ENCODE results near the gene RNF19B.

Gene RNF19B

DNA sequence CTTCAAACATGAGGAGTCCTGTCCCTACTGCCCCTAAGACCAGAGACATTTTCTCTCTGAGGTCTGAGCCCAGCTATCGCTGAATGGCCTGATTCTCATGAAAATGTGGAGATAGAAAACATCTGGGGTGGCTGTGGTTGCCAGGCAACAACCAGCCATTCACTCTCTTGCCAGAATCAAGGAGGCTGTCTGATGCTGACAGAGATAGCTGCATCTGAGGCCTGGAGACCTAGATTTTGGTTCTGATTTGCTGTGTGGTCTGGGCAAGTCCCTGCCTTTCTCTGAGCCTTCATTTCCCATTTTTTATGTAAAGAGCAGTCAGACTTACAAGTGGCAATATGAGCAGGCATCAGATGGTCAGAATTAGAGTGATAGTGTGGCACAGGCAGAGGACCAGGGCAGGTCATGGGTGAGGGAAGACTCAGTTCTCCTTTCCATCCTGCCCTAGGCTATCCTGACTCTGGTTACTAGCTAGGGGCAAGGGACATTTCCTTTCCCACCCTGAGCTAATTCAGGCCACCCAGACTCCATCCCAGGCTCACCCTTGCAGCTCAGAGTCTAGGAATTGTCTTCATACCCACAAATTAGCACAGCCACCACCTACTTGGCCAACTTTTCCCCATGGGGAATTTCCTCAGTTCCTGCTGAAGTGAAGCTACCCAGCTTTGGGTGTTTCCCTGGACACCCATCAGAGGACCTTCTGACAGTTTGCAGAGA, 20.0 kb upstream of the RNF19B start:
- H3K4me3 ChIP-seq (ENCODE audit: low read length), result peak overlapping the region; percentile 40; the same call in 1 of the 2 replicates
- peak overlapping the region; percentile 64 for H3K9ac ChIP-seq (ENCODE audit: low read length)
- peak overlapping the region; percentile 59 for H3K4me2 ChIP-seq (ENCODE audit: low read length)
- H4K20me1 ChIP-seq (ENCODE audit: insufficient read depth, low read length), result no peaks in the 10 kb centered on the region
- TF ChIP-seq EZH2phosphoT487 (IDR thresholded peaks at IDR 0.05; ENCODE audit: low read depth), result no peak
- TF ChIP-seq, protein P1, sequence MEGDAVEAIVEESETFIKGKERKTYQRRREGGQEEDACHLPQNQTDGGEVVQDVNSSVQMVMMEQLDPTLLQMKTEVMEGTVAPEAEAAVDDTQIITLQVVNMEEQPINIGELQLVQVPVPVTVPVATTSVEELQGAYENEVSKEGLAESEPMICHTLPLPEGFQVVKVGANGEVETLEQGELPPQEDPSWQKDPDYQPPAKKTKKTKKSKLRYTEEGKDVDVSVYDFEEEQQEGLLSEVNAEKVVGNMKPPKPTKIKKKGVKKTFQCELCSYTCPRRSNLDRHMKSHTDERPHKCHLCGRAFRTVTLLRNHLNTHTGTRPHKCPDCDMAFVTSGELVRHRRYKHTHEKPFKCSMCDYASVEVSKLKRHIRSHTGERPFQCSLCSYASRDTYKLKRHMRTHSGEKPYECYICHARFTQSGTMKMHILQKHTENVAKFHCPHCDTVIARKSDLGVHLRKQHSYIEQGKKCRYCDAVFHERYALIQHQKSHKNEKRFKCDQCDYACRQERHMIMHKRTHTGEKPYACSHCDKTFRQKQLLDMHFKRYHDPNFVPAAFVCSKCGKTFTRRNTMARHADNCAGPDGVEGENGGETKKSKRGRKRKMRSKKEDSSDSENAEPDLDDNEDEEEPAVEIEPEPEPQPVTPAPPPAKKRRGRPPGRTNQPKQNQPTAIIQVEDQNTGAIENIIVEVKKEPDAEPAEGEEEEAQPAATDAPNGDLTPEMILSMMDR (IDR thresholded peaks at IDR 0.05; ENCODE audit: low read depth, low read length), result no peak
- peaks cover 75% of the 10 kb centered on the region for H3K4me1 ChIP-seq (ENCODE audit: low read length)
- no peaks in the 10 kb centered on the region for H3K9me3 ChIP-seq (ENCODE audit: insufficient read depth, low read length)
- no peaks in the 10 kb centered on the region for H3K79me2 ChIP-seq (ENCODE audit: low read length)
- H3K27ac ChIP-seq (ENCODE audit: low read length), result peak overlapping the region; percentile 97
- H3K36me3 ChIP-seq (replicated peaks; ENCODE audit: low read depth, low read length), result no peaks in the 10 kb centered on the region
- H2AFZ ChIP-seq (ENCODE audit: low read depth, low read length), result 0 out of 2 replicates have a peak overlapping the region, but pooled peaks have one; percentile 36
- no peaks in the 10 kb centered on the region for H3K27me3 ChIP-seq (ENCODE audit: low read depth, low read length)

DNA sequence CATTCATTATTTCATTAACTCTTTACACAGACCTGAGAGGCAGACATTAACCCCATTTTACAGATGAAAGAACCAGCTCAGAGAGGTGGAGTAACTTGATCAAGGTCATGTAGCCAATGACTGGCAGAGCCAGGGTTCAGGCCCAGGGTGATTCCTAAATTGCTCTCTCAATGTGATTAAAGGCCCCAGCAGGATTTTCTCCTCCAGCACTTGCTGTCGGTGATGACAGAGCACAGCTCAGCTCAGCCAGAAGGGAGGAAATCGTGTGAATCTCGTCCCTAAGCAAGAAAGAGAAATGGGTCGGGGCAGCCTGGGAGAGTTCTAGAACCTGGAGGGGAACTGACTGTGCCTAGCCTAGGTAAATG, 19.5 kb upstream of the RNF19B start:
- Histone ChIP-seq H3K4me3 (ENCODE audit: low read length) (0 out of 2 replicates have a peak overlapping the region, but pooled peaks have one; percentile 12), H3K27me3 (ENCODE audit: low read depth, low read length) (no peaks in the 10 kb centered on the region), H4K20me1 (ENCODE audit: insufficient read depth, low read length) (no peaks in the 10 kb centered on the region), H2AFZ (ENCODE audit: low read depth, low read length) (0 out of 2 replicates have a peak overlapping the region, but pooled peaks have one; percentile 36), H3K9me3 (ENCODE audit: insufficient read depth, low read length) (no peaks in the 10 kb centered on the region), H3K4me1 (ENCODE audit: low read length) (peaks cover 76% of the 10 kb centered on the region), H3K79me2 (ENCODE audit: low read length) (no peaks in the 10 kb centered on the region), H3K9ac (ENCODE audit: low read length) (peak overlapping the region; percentile 63), H3K27ac (ENCODE audit: low read length) (peak overlapping the region; percentile 97), H3K4me2 (ENCODE audit: low read length) (peak overlapping the region; percentile 59), H3K36me3 (replicated peaks; ENCODE audit: low read depth, low read length) (no peaks in the 10 kb centered on the region)
- TF ChIP-seq, protein P1 (IDR thresholded peaks at IDR 0.05; ENCODE audit: low read depth, low read length), result no peak

DNA sequence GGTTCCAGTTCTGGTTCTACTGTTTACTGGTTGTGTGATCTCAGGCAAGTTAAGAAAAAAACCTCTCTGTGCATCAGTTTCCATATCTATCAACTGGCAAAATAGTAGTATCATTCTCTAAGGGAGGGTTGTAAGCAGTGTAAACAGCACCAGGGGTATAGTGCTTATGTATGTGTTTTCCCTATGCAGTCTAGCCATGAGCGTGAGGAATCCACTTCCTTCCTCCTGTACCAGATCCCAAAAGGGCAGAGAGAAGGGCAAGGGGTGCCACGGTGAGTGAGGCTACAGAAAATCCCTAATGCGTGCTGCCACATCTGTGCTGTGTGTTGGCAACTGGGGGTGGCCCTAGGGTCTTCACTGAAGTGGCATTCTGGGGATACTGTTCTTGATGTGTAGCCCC, 18.4 kb upstream of the RNF19B start:
- Histone ChIP-seq H3K36me3 (replicated peaks; ENCODE audit: low read depth, low read length) (no peaks in the 10 kb centered on the region), H2AFZ (ENCODE audit: low read depth, low read length) (no peak overlapping the region), H3K27ac (ENCODE audit: low read length) (peak overlapping the region; percentile 97), H3K4me3 (ENCODE audit: low read length) (no peak overlapping the region), H3K27me3 (ENCODE audit: low read depth, low read length) (no peaks in the 10 kb centered on the region), H3K4me2 (ENCODE audit: low read length) (no peak overlapping the region), H3K9ac (ENCODE audit: low read length) (no peak overlapping the region), H4K20me1 (ENCODE audit: insufficient read depth, low read length) (no peaks in the 10 kb centered on the region), H3K79me2 (ENCODE audit: low read length) (no peaks in the 10 kb centered on the region), H3K9me3 (ENCODE audit: insufficient read depth, low read length) (no peaks in the 10 kb centered on the region), H3K4me1 (ENCODE audit: low read length) (peaks cover 76% of the 10 kb centered on the region)
- TF ChIP-seq EZH2phosphoT487 (IDR thresholded peaks at IDR 0.05; ENCODE audit: low read depth), result no peak
- TF ChIP-seq, protein P1 (IDR thresholded peaks at IDR 0.05; ENCODE audit: low read depth, low read length), result no peak

DNA sequence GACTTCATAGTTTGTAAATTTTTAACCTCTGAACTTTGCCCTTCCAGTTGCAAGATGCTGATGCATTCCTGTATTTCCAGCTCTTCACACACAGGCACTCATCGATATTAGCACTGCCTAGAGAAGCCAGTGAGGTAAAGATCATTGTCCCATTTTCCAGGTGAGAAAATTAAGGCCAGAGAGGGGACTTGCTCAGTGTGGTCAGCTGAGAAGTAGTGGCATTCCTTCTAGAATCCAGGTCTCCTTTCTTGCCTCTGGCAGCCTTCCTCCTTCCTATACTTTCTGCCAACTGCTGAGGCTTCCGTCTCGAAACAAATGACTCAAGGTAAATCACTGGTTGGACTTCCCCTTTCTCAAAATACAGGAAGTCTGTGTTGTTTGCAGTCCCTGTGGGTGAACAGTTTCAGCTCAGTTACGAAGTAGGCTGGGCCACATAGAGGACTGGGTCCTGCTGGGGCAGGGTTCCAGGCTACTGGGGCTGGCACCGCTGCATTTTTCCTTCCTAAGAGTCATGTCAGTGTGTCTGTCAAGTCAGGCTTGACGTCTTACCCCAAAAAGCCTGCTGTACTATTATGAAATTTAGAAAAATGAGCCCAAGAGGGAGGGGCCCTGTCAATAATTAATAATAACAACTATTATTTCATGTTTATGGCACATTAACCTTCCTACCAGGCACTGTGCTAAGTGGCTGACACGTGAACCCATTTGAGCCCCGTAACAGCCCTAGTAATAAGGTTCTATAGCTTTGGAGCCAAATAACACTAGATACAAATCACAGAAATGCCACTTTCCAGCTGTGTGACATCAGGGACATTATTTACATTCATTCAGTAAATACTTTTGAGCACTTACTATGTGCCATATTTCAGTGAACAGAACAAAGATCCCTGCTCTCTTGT, 16.6 kb upstream of the RNF19B start:
- Histone ChIP-seq H4K20me1 (ENCODE audit: insufficient read depth, low read length) (no peaks in the 10 kb centered on the region), H3K9ac (ENCODE audit: low read length) (peak overlapping the region; percentile 83), H3K4me2 (ENCODE audit: low read length) (peak overlapping the region; percentile 97), H3K9me3 (ENCODE audit: insufficient read depth, low read length) (no peaks in the 10 kb centered on the region), H3K27me3 (ENCODE audit: low read depth, low read length) (no peaks in the 10 kb centered on the region), H2AFZ (ENCODE audit: low read depth, low read length) (no peak overlapping the region), H3K27ac (ENCODE audit: low read length) (peak overlapping the region; percentile 97), H3K4me3 (ENCODE audit: low read length) (peak overlapping the region; percentile 72), H3K36me3 (replicated peaks; ENCODE audit: low read depth, low read length) (no peaks in the 10 kb centered on the region), H3K4me1 (ENCODE audit: low read length) (peaks cover 66% of the 10 kb centered on the region), H3K79me2 (ENCODE audit: low read length) (no peaks in the 10 kb centered on the region)
- no peak for TF ChIP-seq EZH2phosphoT487 (IDR thresholded peaks at IDR 0.05; ENCODE audit: low read depth)
- TF ChIP-seq, protein P1 (IDR thresholded peaks at IDR 0.05; ENCODE audit: low read depth, low read length), result no peak

All from OCI-LY3 (cell line).